Adrenal gland (tissue), 5 donors: ENCODE results near the gene OR2W3.

ENCODE experiments used
- POLR2A ChIP-seq, 2 donors: fragments of 450-650 bp; IDR thresholded peaks; one replicate each; pipeline ENCODE4 v1.6.1; 2017; ENCODE audit warnings: antibody characterized with exemption in 2 of 2, mild to moderate bottlenecking in 2 of 2, moderate library complexity in 1 of 2
- TF ChIP-seq, protein P1 (sequence below), 6 experiments: fragments of 450-650 bp in 4 of 6; fragments of 200-600 bp in 2 of 6; sonication (generic) in 1 of 6; IDR thresholded peaks; 1 replicate in 5 of 6; 2 replicates in 1 of 6; pipeline versions ENCODE4 v1.5.1 to v1.8.0; 2016 to 2021; ENCODE audit warnings: antibody characterized with exemption in 6 of 6, mild to moderate bottlenecking in 2 of 6, moderate library complexity in 1 of 6
- donor health status: DM: no; HTN: no; CAD: no.

DNA sequence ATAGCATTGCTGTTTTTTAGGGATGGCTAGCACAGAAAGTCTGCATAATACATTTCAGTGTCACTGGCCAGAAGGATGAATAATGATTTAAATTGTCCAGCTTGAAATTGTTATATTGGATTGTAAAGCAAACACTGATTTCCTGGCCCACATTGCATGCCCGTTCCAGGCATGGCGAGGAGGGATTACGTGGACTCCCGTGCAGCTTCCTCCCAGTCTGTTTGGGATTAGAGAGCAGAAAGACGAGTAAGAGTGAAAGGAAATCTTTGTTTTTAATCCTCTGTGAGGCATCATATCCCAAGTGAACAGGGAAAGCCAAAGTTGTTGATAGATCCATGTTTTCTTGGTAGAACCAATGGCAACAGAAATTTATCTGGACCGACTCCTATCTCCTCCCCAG is 30.0 kb upstream of the OR2W3 start:
- TF ChIP-seq, protein P1, sequence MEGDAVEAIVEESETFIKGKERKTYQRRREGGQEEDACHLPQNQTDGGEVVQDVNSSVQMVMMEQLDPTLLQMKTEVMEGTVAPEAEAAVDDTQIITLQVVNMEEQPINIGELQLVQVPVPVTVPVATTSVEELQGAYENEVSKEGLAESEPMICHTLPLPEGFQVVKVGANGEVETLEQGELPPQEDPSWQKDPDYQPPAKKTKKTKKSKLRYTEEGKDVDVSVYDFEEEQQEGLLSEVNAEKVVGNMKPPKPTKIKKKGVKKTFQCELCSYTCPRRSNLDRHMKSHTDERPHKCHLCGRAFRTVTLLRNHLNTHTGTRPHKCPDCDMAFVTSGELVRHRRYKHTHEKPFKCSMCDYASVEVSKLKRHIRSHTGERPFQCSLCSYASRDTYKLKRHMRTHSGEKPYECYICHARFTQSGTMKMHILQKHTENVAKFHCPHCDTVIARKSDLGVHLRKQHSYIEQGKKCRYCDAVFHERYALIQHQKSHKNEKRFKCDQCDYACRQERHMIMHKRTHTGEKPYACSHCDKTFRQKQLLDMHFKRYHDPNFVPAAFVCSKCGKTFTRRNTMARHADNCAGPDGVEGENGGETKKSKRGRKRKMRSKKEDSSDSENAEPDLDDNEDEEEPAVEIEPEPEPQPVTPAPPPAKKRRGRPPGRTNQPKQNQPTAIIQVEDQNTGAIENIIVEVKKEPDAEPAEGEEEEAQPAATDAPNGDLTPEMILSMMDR (IDR thresholded peaks at IDR 0.05) = no peak
- TF ChIP-seq POLR2A (IDR thresholded peaks at IDR 0.05) = no peak
